Epithelial cell of prostate (primary cell): ENCODE measurements around the gene C12orf56.
"Not testable (repeated sequence)": the region's sequence is repeated elsewhere in the genome, so short reads cannot be mapped to it uniquely, and the experiment has no call there.

ENCODE experiments used
- DNase-seq: peaks from one replicate; pipeline ENCODE4 v3.0.0-alpha.2; 2011; ENCODE audit warnings: low read depth, low spot score
- H3K27ac ChIP-seq: fragments of 450-650 bp; 2 replicates; pipeline ENCODE4 v1.5.1; 2017; ENCODE audit warnings: mild to moderate bottlenecking

Gene C12orf56

DNA sequence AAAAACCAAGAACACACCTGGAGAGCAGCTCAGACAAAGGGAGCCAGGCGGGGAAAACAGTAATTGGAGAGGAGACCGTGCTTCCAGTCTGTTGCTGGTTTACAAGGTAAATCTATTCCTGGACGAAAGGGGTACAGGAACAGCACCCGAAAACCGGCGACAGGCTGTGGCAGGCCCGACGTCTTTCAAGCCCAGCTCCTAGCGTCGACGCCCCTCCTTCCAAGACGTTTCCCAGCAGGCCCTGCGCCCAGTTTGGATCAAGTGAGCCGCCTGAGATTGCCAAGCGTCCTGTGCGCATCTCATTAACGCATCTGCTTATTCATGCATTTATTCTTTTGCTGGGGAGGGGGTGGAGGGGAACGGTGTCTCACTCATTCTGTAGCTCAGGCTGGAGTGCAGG is 1.4 kb downstream of the C12orf56 start:
- peak overlapping the region; percentile 15 for H3K27ac ChIP-seq
- DNase-seq, result no peak

DNA sequence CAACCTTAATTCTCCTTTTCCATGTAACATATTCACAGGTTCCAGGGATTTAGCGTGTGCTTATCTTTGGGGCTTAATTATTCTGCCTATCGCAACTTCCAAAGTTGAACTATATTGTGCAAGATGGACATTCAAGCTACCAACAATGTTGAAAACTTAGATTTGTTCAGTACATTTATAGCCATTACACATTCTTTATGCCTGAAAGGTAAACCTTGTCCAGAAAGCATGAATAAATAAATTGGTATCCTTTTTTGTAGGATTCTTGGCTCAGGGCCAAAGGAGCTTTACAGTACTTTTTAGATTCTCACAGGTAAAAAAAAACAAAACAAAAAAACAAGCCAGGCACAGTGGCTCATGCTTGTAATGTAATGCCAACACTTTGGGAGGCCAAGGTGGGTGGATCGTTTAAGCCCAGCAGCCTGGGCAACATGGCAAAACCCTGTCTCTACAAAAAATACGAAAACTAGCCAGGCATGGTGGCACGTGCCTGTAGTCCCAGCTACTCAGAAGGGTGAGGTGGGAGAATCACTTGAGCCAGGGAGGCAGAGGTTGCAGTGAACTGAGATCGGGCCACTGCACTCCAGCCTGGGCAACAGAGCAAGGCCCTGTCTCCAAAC is 3.3 kb downstream of the C12orf56 start:
- DNase-seq, result no peak
- H3K27ac ChIP-seq, result peak overlapping the region; percentile 91

DNA sequence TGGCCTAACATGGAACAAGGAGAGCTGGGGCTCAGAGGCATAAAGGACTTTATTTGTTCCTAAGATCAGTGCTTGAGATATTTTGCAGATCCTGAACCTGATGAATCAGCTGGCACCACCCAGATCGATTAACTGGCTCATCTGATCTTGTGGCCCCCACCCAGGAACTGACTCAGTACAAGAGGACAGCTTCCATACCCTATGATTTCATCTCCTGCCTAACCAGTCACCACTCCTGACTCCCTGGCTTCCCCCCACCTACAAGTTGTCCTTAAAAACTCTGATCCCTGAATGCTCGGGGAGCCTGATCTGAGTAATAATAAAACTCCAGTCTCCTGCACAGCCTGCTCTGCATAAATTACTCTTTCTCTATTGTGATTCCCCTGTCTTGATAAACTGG is 5.1 kb downstream of the C12orf56 start:
- DNase-seq, result peak; percentile 64
- H3K27ac ChIP-seq, result peak overlapping the region; percentile 91

DNA sequence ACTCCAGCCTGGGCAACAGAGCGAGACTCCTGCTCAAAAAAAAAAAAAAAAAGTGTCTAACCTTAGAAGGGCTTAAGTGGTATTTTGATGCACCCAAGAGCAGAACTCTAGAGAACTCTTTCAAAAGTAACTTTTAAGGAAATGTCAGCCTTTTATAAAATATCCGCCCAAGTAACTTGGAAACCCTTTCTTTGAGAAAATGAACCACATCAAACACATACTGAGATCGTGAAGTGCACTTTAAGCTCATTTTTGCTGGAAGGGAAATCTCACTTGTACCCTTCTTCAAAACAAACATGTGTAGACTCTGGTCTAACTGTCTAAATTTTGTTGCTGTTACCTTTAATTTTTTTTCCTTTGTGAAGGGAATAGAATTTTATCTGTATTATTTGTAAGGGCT is 5.5 kb downstream of the C12orf56 start:
- DNase-seq, result no peak
- H3K27ac ChIP-seq, result peak overlapping the region; percentile 91

DNA sequence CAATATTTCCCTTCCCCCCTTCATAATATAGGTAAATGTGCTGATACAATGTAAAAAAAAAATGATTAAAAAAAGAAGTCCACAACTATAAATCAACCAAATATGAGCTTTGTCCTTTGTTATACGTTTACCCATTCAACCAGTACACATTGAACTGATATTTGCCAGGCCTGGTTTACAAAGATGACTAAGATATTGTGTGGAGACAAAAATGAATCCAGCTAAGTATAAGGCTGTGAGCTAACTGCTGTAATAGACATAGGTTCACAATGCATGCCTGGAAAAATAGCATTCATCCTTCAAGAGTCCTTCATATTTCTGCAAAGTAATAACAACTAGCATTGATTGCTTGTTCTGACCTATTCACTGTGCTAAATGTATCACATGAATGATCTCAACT is 6.9 kb downstream of the C12orf56 start:
- no peak for DNase-seq
- peak overlapping the region; percentile 91 for H3K27ac ChIP-seq

DNA sequence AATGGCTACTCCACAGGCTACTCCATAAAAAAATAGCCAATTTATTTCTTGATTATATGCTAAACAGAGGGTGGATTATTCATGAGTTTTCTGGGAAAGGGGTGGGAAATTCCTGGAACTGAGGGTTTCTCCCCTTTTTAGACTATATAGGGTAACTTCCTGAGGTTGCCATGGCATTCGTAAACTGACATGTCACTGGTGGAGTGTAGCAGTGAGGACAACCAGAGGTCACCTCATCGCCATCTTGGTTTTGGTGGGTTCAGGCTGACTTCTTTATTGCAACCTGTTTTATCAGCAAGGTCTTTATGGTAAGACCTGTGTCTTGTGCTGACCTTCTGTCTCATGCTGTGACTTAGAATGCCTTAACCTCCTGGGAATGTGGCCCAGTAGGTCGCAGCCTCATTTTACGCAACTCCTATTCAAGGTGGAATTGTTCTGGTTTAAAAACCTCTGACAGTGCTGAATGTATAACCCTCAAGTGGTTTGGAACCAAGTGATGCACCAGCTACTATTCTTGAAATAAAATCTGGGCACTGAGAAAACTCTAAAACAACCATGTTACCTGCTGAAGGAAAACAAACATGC is 27.7 kb downstream of the C12orf56 start:
- no peak overlapping the region for H3K27ac ChIP-seq
- DNase-seq, result no peak

DNA sequence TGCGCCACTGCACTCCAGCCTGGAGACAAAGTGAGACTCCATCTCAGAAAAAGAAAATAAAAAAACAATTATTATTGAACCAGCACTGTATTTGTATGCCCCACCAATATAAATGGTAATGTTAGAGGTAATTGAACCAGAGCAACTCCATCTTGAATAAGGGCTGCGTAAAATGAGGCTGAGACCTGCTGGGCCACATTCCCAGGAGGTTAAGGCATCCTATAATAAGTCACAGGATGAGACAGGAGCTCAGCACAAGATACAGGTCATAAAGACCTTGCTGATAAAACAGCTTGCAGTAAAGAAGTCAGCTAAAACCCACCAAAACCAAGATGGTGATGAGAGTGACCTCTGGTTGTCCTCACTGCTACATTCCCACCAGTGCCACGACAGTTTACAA is 29.4 kb downstream of the C12orf56 start:
- not testable (repeated sequence) for H3K27ac ChIP-seq, DNase-seq

DNA sequence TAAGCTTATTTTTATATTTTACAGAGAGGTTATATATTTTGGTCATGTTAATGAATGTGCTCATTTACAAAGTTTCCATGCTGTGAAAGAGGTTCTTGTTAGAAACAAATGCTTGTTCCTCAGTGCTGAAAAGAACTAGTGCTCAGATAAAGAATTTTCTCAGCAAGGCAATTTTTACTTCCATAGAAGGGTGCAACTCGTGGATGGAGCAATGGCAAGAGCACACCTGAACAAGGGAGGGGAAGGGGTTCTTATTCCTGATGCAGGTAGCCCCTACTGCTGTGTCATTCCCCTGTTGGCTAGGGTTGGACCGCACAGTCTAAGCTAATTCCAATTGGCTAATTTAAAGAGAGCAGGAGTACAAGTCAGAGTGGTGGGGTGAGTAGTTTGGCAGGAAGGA is 34.3 kb downstream of the C12orf56 start:
- DNase-seq, result not testable (repeated sequence)

DNA sequence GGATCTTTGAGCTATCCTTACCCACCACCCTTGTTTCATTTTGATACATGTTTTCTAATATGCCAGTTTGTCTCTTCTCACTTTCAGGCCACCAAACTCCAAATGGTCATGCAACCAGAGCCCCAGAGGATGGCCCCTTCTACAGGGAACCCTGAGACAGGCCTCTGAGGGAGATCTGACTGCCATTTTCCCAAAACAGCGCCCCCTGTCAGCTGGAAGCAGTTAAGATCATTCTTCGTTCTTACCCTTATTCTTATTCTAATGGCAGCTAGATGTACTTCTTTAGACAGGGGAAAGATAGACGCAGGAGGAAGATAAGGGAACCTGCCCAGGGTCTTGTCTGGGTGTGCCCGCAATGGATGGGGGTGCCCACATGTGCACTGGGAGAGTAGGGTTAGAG is 38.4 kb downstream of the C12orf56 start:
- no peak overlapping the region for H3K27ac ChIP-seq
- no peak for DNase-seq

More for the DNA sequence above, 34.3 kb downstream of the C12orf56 start:
- H3K27ac ChIP-seq, result not testable (repeated sequence)

DNA sequence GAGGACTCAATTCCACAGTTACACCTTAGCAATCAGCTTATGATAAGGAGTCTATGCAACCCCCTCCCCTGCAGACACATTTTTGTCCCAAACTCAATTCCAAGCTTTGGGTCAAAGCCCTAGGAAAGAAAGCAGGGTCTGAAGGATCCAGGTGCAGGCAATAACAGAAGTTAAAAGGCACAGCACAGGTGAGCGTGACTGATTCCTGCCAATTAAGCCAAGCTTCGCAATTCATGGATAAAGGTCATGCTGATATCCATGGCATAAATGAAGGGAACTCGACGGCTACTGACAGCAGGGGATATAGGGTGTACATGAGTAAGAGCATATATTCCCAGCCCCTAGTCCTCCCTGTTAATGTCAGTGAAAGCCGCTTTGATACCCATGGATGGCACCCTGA is 39.3 kb downstream of the C12orf56 start:
- H3K27ac ChIP-seq, result no peak overlapping the region
- no peak for DNase-seq

DNA sequence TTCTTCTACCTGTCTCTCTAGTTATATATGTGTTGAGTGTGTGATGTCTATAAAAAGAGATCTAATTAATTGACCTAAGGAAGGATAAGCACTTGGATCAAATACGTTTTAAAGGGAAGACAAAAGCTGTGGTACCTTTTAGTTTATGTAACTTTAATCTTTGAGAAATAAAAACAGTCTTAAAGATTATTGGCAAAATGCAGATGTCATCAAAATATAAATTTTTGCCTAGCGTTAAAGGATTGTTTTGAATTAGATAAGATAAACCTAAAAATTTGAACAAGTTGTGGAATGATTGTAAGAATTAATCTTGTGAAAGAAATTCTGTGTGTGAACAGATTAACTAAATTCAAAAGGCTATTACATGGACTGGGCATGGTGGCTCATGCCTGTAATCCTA is 42.9 kb downstream of the C12orf56 start:
- no peak overlapping the region for H3K27ac ChIP-seq
- DNase-seq, result no peak

DNA sequence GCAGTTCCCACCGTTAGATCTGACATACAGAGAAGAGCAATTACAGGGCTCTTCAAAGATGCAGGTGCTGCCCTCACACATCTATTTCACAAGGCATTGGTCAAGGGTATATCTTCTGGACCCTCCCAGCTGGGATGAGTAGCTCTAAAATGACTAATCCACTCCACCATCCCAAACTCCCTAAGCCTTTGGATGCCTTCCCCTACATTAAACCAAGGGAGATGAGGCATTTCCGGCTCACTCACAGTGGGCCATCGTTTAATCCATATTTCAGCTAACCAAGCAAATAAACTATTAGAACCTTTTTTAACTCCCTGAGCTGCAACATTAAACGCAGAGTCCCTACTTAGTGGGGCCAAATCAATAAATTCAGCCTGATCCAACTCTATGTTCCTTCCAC is 45.9 kb downstream of the C12orf56 start:
- DNase-seq, H3K27ac ChIP-seq: not testable (repeated sequence)

DNA sequence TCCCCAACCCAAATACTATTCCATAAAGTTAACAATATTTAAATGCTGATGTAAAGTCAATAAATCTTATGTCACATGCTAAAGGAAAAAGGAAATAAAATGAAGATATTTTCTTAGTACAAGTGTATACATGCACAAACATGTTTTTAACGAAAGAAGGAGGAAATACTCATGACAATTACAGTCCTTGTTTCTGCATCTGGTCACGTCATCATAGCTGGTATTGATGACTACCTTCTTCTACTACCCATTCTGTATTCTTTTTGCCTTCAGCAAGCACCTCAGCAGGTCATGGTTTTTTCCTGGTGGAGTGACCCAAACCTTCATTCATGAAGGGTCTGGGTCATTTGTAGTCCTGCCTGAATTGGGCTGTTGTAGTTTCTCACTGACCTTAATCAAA is 50.0 kb downstream of the C12orf56 start:
- peak overlapping the region; percentile 58 for H3K27ac ChIP-seq
- DNase-seq, result peak; percentile 16

DNA sequence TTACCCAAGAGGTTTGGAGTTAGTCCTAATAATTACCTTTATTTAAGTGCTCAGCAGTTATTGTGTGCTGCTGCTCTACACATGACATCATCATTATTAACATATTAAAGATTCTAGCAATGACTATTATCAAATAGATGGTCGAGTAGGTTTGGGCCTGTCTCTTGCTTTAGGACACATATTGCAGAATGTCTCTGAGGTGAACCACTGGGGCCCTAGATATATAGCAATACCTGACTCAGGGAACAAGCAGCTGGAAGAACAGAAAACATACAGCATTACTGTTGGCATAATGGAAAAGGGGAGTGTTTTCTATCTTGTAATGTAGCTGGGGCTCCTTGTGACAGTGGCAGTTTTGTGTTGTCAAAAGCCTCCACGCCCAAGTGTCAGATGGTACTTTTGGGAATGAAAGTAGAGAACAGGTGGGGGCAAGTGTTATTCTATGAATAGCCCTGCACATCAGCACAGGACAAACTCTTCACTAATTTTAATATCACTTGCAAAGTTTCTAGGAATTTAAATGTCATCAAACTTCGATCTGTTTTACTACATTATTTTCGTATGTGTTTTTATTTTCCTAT is 54.6 kb downstream of the C12orf56 start:
- no peak overlapping the region for H3K27ac ChIP-seq
- DNase-seq, result no peak

DNA sequence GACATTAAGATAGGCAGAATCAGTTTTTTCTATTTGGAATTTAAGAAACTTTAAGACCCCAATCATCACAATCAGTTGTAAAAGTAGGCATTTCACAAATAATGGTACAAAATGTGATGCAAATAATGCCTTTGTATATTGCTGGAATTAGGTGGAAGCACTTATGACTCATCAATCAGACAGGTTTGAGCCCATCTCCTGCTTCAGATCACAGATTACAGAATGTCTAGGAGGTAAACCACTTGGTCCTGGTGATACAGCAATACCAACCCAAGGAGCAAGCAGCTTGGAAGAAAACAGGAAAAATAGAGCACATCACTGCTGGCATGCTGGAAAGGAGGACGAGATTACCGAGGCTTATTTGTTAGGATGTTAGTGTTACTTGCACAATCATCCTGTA is 57.6 kb downstream of the C12orf56 start:
- peak; percentile 66 for DNase-seq
- H3K27ac ChIP-seq, result no peak overlapping the region

DNA sequence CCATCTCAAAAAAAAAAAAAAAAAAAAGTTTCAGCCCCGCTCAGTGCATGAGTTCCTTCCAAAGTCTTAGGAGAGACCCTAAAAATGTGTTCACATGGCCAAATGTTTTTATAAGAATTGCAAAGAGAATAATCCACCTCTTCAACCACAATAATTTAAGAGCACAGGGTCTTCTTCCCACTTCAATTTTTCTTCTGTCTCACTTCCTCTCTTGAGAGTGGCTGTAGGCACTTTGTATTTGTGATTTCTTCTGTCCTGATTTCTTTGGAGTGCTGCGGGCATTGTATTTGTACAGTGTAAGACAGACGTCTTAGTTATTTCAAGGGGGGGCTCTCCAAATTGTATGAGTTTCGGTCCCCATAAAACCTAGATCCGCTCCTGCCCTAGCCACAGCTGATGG is 58.3 kb downstream of the C12orf56 start:
- H3K27ac ChIP-seq, result no peak overlapping the region
- DNase-seq, result no peak

DNA sequence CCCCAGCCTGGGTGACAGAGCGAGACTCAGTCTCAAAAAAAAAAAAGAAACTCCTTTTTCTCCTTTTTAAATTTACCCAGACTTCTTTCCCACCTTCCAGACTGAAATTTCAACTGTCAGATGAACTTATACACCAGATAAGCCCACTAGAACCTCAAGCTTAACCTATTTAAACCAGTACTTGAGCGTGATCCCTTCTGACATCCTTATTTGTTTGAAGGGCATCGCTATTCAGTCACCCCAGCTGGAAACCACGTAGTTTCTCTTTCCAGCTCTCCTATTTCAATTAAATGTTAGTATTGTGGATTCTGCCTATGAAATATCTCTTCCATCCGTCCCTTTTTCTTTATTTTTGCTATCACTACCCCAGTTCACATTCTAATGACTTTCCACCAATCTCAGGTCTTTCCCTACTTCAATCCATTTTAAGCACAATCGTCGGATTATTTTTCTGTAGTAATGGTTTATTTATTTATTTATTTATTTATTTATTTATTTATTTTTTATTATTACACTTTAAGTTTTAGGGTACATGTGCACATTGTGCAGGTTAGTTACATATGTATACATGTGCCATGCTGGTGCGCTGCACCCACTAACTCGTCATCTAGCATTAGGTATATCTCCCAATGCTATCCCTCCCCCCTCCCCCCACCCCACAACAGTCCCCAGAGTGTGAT is 61.4 kb downstream of the C12orf56 start:
- H3K27ac ChIP-seq, result not testable (repeated sequence)

DNA sequence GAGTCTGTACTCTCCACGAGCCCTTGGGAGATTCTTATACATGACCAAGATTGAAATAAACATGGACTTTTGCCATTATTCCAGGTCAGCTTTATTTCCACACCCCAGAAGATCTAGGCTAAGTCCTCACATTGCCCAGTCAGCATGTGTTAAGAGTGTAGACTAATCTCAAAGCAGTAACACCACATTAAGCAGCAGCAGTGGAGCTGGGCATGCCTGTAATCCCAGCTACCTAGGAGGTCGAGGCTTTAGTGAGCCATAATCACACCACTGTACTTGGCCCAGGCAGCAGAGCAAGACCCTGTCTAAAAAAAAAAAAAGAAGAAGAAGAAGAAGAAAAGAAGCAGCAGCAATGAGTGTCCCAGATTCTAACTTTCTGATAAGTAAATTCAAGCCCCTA is 65.5 kb downstream of the C12orf56 start:
- no peak overlapping the region for H3K27ac ChIP-seq
- no peak for DNase-seq

More for the DNA sequence above, 61.4 kb downstream of the C12orf56 start:
- DNase-seq, result not testable (repeated sequence)

DNA sequence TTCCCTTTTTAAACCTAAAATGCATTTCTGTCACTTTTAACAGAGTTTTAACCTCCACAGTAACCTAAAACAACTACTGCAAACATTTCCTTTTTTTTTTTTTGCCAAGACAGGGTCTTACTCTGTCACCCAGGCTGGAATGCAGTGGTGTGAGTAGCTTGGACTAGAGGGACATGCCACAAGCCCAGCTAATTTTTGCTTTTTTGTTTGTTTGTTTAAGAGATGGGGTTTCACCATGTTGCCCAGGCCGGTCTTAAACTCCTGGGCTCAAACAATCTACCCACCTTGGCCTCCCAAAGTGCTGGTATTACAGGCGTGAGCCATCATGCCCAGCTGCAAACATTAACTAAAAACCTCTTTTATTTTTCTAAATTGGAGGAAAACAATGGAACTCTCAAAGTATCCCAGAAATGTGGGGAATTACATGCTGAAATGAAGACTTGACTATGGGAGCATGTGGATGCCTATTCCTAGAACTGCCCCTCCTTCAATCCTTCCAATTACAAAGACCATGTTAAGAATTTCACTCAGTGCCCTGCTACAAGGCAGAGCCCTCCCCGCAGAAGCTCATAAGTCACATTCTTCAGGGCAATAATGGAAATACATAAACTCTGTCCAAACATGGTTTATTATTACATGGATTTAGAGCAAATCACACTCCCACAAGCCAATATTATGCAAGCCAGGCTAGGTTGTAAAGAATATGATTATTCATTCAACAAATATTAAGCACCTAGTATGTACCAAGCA is 66.9 kb downstream of the C12orf56 start:
- H3K27ac ChIP-seq, result no peak overlapping the region
- DNase-seq, result no peak

DNA sequence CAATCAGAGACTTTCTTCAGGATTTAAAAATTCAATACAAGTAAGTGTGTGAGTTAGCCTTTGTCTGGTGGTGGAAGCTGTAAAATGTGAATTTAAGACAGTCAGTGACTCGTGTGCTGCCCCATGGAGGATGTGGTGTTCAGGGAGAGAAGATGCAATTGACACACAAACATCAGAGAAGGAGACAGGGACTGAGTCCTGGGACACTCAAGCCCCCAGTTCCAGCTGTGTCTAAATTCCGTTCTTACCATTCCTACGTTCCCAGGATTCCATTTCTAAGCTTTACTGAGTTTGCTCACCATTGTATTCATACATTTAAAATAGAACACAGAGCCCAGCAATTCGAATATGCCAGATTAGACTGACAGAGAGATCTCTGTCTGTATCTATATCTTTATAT is 67.6 kb downstream of the C12orf56 start:
- no peak overlapping the region for H3K27ac ChIP-seq
- no peak for DNase-seq

DNA sequence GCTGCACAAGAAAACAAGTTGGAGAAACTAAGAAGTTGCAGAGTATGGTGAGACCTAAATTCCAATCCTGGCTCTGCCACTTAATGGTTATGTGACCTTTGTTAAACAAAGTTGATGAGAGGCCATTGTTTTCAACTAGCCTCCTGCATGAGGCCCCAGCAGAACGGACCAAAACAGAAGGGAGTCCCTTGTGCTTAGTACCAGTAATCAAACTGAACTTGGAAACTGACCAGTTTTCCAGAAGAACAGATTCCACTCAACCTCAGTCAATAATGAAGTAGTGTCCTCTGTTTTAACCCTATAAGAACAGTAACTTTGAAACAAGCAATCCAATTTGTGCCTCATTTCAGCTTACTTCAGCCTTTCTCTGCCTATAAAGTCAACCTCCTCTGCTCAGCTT is 69.9 kb downstream of the C12orf56 start:
- no peak overlapping the region for H3K27ac ChIP-seq
- no peak for DNase-seq
